HL-60 (cell line): ENCODE measurements around the gene TESMIN.

Source experiments
- GABPA ChIP-seq: IDR thresholded peaks from 2 replicates; pipeline ENCODE4 v1.6.1; 2012; ENCODE audit warnings: low read depth
- POLR2AphosphoS5 ChIP-seq: IDR thresholded peaks from 2 replicates; pipeline ENCODE4 v1.6.1; 2012; ENCODE audit warnings: low read depth
- SPI1 ChIP-seq: IDR thresholded peaks from 2 replicates; pipeline ENCODE4 v1.6.1; 2012; ENCODE audit warnings: low read depth, mild to moderate bottlenecking, borderline replicate concordance
- TF ChIP-seq, protein P1 (sequence below): IDR thresholded peaks from one replicate; pipeline ENCODE4 v1.5.1; 2011; ENCODE audit warnings: low read length, control low read depth, inconsistent platforms; ENCODE audit not compliant: insufficient read depth
- TF ChIP-seq, protein P2 (sequence below): IDR thresholded peaks from 2 replicates; pipeline ENCODE4 v1.6.1; 2012; ENCODE audit warnings: low read depth; ENCODE audit not compliant: insufficient replicate concordance

DNA sequence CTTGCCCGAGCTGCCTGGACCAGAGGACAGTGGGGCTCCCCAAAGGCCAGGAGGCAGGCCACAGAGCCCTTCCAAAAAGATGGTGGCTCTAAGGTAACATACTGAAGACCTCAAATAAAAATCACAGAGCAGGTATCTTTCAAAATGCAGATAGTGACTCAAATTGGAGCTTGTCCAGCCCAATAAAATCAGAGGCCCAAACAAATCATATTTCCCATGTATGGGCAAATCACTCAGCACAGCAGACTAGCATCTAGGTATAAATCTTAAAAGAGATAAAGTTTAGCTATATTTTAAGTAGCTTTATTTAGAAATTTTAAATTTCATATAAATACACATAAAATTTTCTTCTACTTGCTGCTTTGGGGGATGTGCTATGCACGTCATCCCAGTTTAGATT is 3.3 kb downstream of the TESMIN start:
- TF ChIP-seq, protein P1, sequence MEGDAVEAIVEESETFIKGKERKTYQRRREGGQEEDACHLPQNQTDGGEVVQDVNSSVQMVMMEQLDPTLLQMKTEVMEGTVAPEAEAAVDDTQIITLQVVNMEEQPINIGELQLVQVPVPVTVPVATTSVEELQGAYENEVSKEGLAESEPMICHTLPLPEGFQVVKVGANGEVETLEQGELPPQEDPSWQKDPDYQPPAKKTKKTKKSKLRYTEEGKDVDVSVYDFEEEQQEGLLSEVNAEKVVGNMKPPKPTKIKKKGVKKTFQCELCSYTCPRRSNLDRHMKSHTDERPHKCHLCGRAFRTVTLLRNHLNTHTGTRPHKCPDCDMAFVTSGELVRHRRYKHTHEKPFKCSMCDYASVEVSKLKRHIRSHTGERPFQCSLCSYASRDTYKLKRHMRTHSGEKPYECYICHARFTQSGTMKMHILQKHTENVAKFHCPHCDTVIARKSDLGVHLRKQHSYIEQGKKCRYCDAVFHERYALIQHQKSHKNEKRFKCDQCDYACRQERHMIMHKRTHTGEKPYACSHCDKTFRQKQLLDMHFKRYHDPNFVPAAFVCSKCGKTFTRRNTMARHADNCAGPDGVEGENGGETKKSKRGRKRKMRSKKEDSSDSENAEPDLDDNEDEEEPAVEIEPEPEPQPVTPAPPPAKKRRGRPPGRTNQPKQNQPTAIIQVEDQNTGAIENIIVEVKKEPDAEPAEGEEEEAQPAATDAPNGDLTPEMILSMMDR = no peak
- TF ChIP-seq GABPA (no peak), POLR2AphosphoS5 (no peak), SPI1 (no peak)
- TF ChIP-seq, protein P2, sequence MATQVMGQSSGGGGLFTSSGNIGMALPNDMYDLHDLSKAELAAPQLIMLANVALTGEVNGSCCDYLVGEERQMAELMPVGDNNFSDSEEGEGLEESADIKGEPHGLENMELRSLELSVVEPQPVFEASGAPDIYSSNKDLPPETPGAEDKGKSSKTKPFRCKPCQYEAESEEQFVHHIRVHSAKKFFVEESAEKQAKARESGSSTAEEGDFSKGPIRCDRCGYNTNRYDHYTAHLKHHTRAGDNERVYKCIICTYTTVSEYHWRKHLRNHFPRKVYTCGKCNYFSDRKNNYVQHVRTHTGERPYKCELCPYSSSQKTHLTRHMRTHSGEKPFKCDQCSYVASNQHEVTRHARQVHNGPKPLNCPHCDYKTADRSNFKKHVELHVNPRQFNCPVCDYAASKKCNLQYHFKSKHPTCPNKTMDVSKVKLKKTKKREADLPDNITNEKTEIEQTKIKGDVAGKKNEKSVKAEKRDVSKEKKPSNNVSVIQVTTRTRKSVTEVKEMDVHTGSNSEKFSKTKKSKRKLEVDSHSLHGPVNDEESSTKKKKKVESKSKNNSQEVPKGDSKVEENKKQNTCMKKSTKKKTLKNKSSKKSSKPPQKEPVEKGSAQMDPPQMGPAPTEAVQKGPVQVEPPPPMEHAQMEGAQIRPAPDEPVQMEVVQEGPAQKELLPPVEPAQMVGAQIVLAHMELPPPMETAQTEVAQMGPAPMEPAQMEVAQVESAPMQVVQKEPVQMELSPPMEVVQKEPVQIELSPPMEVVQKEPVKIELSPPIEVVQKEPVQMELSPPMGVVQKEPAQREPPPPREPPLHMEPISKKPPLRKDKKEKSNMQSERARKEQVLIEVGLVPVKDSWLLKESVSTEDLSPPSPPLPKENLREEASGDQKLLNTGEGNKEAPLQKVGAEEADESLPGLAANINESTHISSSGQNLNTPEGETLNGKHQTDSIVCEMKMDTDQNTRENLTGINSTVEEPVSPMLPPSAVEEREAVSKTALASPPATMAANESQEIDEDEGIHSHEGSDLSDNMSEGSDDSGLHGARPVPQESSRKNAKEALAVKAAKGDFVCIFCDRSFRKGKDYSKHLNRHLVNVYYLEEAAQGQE = no peak
